Astrocyte (in vitro differentiated cells and primary cell): ENCODE measurements around the gene ASCL5. TPM values are rescaled to one million over a fixed set of nuclear protein-coding genes. Genes with fewer than 3 reads are reported as not detected.

Experiments
- DNase-seq: peaks from one replicate; pipeline ENCODE4 v3.0.0-alpha.2; 2010; ENCODE audit warnings: low read depth
- FAIRE-seq: peaks from 2 replicates; lab custom pipeline; 2011; peaks lifted over from hg19 to GRCh38; lab: Jason Lieb, UNC
- H2AFZ ChIP-seq: 2 replicates; pipeline ENCODE4 v1.6.0; 2012; ENCODE audit warnings: low read depth, low read length, inconsistent platforms
- H3K27ac ChIP-seq: 2 replicates; pipeline ENCODE4 v1.5.1; 2011; ENCODE audit warnings: low read depth, low read length, inconsistent platforms
- H3K27me3 ChIP-seq: 2 replicates; pipeline ENCODE4 v1.6.0; 2011; ENCODE audit warnings: low read length, inconsistent platforms; ENCODE audit not compliant: insufficient read depth
- H3K36me3 ChIP-seq: 2 replicates; pipeline ENCODE4 v1.5.1; 2011; ENCODE audit warnings: low read length, inconsistent platforms; ENCODE audit not compliant: insufficient read depth
- H3K4me1 ChIP-seq: 2 replicates; pipeline ENCODE4 v1.5.1; 2011; ENCODE audit warnings: low read length, inconsistent platforms; ENCODE audit not compliant: insufficient read depth
- H3K4me2 ChIP-seq: 2 replicates; pipeline ENCODE4 v1.6.0; 2012; ENCODE audit warnings: low read length, inconsistent platforms
- H3K4me3 ChIP-seq: 2 replicates; pipeline ENCODE4 v1.5.1; 2011; ENCODE audit warnings: low read depth, mild to moderate bottlenecking, low read length, inconsistent platforms; ENCODE audit not compliant: insufficient read depth
- H3K79me2 ChIP-seq: 2 replicates; pipeline ENCODE4 v1.6.0; 2012; ENCODE audit warnings: mild to moderate bottlenecking, low read length, inconsistent platforms; ENCODE audit not compliant: insufficient read depth
- H3K9ac ChIP-seq: 2 replicates; pipeline ENCODE4 v1.6.0; 2012; ENCODE audit warnings: mild to moderate bottlenecking, low read length, inconsistent platforms
- H3K9me3 ChIP-seq: 2 replicates; pipeline ENCODE4 v1.5.1; 2012; ENCODE audit warnings: low read depth, mild to moderate bottlenecking, low read length, inconsistent platforms; ENCODE audit not compliant: insufficient read depth
- H4K20me1 ChIP-seq: 2 replicates; pipeline ENCODE4 v1.6.0; 2012; ENCODE audit warnings: low read length, inconsistent platforms; ENCODE audit not compliant: insufficient read depth
- H3K27ac Mint-ChIP-seq: one replicate; pipeline ENCODE4 v1.8.0; 2021; ENCODE audit warnings: mild to moderate bottlenecking, mixed read lengths; ENCODE audit not compliant: unreplicated experiment
- H3K27me3 Mint-ChIP-seq: one replicate; pipeline ENCODE4 v1.8.0; 2021; ENCODE audit warnings: low read depth, mixed read lengths; ENCODE audit not compliant: unreplicated experiment
- H3K36me3 Mint-ChIP-seq: one replicate; pipeline ENCODE4 v1.8.0; 2021; ENCODE audit warnings: low read depth, mixed read lengths; ENCODE audit not compliant: unreplicated experiment
- H3K4me1 Mint-ChIP-seq: one replicate; pipeline ENCODE4 v1.8.0; 2021; ENCODE audit warnings: low read depth, mixed read lengths; ENCODE audit not compliant: unreplicated experiment
- H3K4me3 Mint-ChIP-seq: one replicate; pipeline ENCODE4 v1.8.0; 2021; ENCODE audit warnings: mild to moderate bottlenecking, moderate library complexity, mixed read lengths; ENCODE audit not compliant: unreplicated experiment
- H3K9me3 Mint-ChIP-seq: one replicate; pipeline ENCODE4 v1.8.0; 2021; ENCODE audit warnings: mild to moderate bottlenecking, mixed read lengths; ENCODE audit not compliant: unreplicated experiment
- CTCF ChIP-seq: IDR thresholded peaks from 2 replicates; pipeline ENCODE4 v1.5.1; 2011; ENCODE audit warnings: low read depth, mild to moderate bottlenecking, inconsistent platforms, low read length, moderate library complexity; ENCODE audit not compliant: insufficient read depth
- EZH2 ChIP-seq: IDR thresholded peaks from 2 replicates; pipeline ENCODE4 v1.6.1; 2012; ENCODE audit warnings: mild to moderate bottlenecking, low read length, inconsistent platforms; ENCODE audit not compliant: insufficient read depth
- total RNA-seq: library from RNA; stranded (reverse); gene quantifications from 2 replicates; pipeline ENCODE4 v1.2.1, GENCODE V29; 2021

Gene ASCL5
- total RNA-seq, 1 donor from 2014 or later, result not detected

- peaks cover 43% of the 10 kb centered on the region for H3K36me3 ChIP-seq
- H3K4me1 Mint-ChIP-seq, result no peaks in the 10 kb centered on the region
- FAIRE-seq, result no peak
These were observed 18.1 kb upstream of the ASCL5 start for GRCh38 chr1:201145132-201145531.

GRCh38 chr1:201144701-201145100 lies 17.7 kb upstream of the ASCL5 start:
- peaks cover 43% of the 10 kb centered on the region for H3K36me3 ChIP-seq
- H2AFZ ChIP-seq, result no peak overlapping the region
- DNase-seq (no peak), FAIRE-seq (no peak)
- no peak overlapping the region for H3K27ac ChIP-seq
- Mint-ChIP-seq H3K9me3 (no peaks in the 10 kb centered on the region), H3K4me1 (no peaks in the 10 kb centered on the region), H3K36me3 (peaks cover 45% of the 10 kb centered on the region), H3K4me3 (no peak overlapping the region), H3K27ac (no peak overlapping the region), H3K27me3 (no peaks in the 10 kb centered on the region)
- no peak overlapping the region for H3K4me3 ChIP-seq
- TF ChIP-seq EZH2 (no peak), CTCF (no peak)
- peaks cover 32% of the 10 kb centered on the region for H4K20me1 ChIP-seq
- H3K9me3 ChIP-seq, result no peaks in the 10 kb centered on the region
- no peak overlapping the region for H3K9ac ChIP-seq
- H3K27me3 ChIP-seq, result no peaks in the 10 kb centered on the region
- no peaks in the 10 kb centered on the region for H3K79me2 ChIP-seq
- H3K4me1 ChIP-seq, result no peaks in the 10 kb centered on the region
- no peak overlapping the region for H3K4me2 ChIP-seq

More at GRCh38 chr1:201145132-201145531, 18.1 kb upstream of the ASCL5 start:
- DNase-seq, result no peak
- H3K4me3 ChIP-seq, result no peak overlapping the region
- Mint-ChIP-seq H3K36me3 (peaks cover 45% of the 10 kb centered on the region), H3K4me3 (no peak overlapping the region), H3K27me3 (no peaks in the 10 kb centered on the region), H3K27ac (no peak overlapping the region), H3K9me3 (no peaks in the 10 kb centered on the region)
- H3K27ac ChIP-seq, result no peak overlapping the region
- no peaks in the 10 kb centered on the region for H3K4me1 ChIP-seq
- H3K4me2 ChIP-seq, result no peak overlapping the region
- H3K9ac ChIP-seq, result no peak overlapping the region
- TF ChIP-seq CTCF (no peak), EZH2 (no peak)
- H3K27me3 ChIP-seq, result no peaks in the 10 kb centered on the region
- no peaks in the 10 kb centered on the region for H3K9me3 ChIP-seq
- no peak overlapping the region for H2AFZ ChIP-seq
- H3K79me2 ChIP-seq, result no peaks in the 10 kb centered on the region
- H4K20me1 ChIP-seq, result peaks cover 35% of the 10 kb centered on the region

- Histone ChIP-seq H3K4me1 (no peaks in the 10 kb centered on the region), H3K27me3 (no peaks in the 10 kb centered on the region), H3K36me3 (peaks cover 39% of the 10 kb centered on the region), H3K79me2 (no peaks in the 10 kb centered on the region), H4K20me1 (peaks cover 34% of the 10 kb centered on the region), H3K4me3 (no peak overlapping the region), H3K4me2 (no peak overlapping the region), H3K9ac (no peak overlapping the region), H3K27ac (no peak overlapping the region), H2AFZ (no peak overlapping the region), H3K9me3 (no peaks in the 10 kb centered on the region)
- H3K36me3 Mint-ChIP-seq, result peaks cover 41% of the 10 kb centered on the region
- FAIRE-seq, result no peak
- no peak for TF ChIP-seq CTCF
- TF ChIP-seq EZH2, result no peak
- no peaks in the 10 kb centered on the region for H3K27me3 Mint-ChIP-seq
- H3K9me3 Mint-ChIP-seq, result no peaks in the 10 kb centered on the region
- H3K4me3 Mint-ChIP-seq, result no peak overlapping the region
- no peaks in the 10 kb centered on the region for H3K4me1 Mint-ChIP-seq
- no peak for DNase-seq
- no peak overlapping the region for H3K27ac Mint-ChIP-seq
These were observed 17.0 kb upstream of the ASCL5 start for GRCh38 chr1:201143726-201144635.
